Hepatic stellate cell (primary cell): Measurements from ENCODE around the gene PERCC1.
A peak's percentile ranks its signal among the peaks of the same experiment; 100 is the strongest.

Experiments used
- DNase-seq: peaks from one replicate; pipeline ENCODE4 v3.0.0; 2011; ENCODE audit warnings: low spot score

PERCC1 gene

DNA sequence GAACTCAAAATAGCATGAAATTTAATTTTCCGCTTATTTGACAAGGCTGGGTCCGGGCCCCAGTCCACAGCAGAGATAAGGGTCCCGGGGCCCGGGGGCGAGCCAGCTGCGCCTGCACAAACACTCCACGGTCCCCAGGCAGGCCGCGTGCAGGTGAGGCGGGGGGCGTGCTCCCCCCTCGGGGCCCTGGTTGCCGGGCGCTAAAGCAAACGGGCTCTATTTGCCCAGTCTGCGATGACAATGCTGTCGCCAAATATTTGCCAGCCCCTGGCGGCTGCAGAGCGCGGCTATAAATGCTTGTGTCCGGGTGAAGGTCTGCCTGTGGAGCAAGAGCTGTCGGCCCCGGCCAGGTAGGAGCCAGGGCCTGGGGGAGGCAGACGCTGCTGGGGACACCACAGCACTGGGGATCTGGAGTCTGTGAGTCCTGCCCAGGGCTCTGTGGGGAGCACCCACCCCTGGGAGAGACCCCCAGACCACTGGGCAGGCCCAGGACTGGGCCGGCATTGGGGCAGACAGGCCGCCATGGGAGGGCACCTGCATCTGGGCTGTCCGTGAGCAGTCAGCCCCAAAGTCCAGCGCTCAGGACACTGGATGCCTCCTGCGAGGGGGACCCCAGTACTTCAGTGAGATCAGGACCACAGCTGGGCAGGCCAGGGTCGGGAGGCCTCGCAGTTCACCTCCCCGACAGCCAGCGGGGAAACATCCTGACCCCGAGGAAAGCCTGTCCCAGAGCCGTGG is at the start of gene PERCC1:
Gene PERCC1 (plus strand): TSS at position 320 of the 738 bp plus-strand sequence. CDS start 1,516 bp downstream, outside the sequence.
- DNase-seq, result no peak

DNA sequence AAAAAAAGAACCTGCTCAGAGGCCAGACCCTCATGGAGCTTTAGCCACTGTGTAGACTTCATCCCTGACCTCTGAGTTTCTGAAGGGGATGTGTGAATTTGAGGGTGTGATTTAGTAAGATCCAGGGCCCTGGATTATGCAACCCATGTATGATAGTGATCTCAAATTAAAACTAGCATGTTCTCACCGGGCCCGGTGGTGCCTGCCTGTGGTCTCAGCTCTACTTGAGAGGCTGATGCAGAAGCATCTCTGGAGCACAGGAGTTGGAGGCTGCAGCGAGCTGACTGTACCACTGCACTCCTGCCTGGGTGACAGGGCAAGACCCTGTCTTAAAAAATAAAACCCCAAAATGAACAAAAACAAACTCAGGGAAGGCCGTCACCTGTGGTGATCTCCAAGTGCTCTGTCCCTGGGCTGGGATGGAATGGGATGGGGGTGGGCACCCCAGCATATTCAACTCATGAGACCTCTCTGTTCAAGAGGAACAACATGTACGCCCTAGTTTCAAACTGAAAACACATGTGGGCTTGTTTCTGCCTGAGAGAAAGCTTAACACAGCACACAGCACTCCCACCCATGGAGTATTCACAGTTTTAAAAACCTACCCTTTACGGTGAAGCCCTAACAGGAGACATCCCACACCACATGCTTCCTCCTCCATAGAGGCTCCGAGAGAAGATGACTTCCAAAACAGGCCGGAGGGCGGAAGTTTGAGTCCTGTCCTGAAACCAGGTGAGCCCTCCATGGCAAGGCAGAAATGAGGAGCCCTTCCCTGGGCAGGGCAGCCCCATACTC is 49.1 kb upstream of the PERCC1 start:
- no peak for DNase-seq

DNA sequence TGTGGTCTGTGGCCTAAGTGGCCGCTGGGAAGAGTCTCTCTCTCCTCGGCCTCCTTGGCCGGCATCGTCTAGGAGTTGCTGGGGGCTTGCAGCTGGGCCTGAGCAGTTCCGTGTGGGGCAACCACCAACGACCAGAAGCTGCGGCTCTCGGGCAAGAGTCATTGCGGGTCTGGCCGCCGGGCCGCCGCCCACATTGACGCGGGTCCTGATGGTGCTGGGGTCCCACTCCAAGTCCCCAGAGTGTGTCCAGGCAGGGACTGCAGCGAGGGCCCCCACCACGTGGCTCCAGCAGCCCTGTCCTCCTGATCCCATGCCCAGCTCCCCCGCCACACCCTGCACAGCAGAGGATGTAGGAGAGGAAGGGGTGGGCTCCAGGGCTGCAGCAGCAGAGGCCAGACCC is 47.3 kb upstream of the PERCC1 start:
- DNase-seq, result no peak

DNA sequence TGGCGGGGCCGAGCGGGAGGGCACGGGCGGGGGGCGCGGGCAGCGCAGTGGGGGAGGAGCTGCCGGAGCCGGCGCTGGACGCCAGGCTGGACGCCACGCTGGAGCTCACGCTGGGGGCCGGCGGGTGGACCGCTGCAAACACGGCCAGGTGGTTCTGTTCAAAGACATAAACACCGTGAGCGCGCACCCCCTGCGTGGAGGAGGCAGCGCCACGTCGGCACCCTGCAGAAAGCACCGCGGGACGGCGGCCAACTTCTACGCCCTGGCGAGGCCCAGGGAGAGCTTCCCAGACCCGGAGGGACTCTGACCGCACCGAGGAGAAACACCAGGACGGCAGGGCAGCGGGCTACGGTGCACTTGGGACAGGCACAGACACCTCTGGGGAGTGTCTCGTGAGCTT is 45.6 kb upstream of the PERCC1 start:
- no peak for DNase-seq

- no peak for DNase-seq
Observed at GRCh38 chr16:1387331-1387730, 43.5 kb upstream of the PERCC1 start.

- DNase-seq, result no peak
Observed at GRCh38 chr16:1389762-1390161, 41.1 kb upstream of the PERCC1 start.

- no peak for DNase-seq
Observed at GRCh38 chr16:1390239-1390779, 40.6 kb upstream of the PERCC1 start.

GRCh38 chr16:1392826-1393225 is 38.1 kb upstream of the PERCC1 start:
- DNase-seq, result no peak

GRCh38 chr16:1393613-1394176 is 37.2 kb upstream of the PERCC1 start:
- DNase-seq, result no peak

- DNase-seq, result no peak
Observed at GRCh38 chr16:1394367-1394951, 36.4 kb upstream of the PERCC1 start.

- no peak for DNase-seq
Observed at GRCh38 chr16:1395444-1396031, 35.3 kb upstream of the PERCC1 start.

GRCh38 chr16:1397779-1398178 is 33.1 kb upstream of the PERCC1 start:
- no peak for DNase-seq

DNA sequence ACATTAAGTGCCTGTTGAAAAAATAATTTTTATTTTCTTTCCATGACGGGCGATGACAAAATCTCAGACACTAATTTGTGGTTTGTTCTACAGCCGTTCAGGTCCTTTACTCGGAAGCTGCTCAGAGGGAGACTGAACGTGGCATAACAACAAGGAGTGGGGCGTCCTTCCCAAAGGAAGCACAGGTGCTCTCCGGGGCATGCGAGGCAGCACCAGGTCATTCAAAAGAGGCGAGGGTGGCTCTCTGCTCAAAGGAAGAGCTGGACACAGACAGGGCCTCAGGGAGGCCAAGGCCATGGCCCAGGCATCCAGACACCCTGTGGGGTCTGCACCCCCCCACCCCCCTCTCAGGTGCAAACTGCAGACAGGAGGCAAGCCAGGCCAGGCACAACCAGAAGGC is 32.5 kb upstream of the PERCC1 start:
- DNase-seq, result no peak

DNA sequence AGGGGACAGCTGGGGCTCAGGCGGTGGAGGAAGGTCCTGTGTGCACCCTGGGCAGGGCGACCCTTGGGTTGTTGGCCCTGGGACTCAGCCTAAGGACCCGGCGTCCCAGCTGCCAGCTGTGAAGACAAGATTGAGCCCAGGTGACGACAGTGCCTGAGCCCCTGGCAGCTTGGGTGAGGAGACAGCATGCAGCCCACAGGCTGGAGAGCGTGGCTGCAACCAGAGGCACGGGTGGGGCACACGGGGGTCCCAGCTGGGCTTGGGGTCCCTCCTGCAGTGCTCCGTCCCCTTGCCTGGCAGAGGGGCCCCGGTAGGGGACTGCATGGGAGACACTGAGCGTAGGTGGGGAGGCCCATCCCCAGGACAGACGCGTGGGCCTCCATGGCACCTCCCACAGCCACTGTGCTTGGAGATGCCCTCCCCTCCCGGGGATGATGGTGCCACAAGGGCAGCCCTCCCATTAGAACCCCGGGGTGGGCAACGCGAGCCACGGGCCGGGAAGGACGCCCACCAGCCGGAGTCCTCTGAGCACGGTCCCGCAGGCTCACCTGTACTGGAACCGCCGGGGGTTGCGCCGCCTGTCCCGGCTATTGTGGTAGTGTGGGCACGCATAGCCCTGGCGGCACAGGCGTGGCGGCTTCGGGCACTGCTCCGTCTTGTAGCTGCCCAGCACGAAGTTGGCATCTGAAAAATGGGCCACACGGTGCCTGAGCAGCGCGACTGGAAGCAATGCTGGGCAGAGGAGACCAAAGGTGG is 31.9 kb upstream of the PERCC1 start:
- DNase-seq, result no peak

DNA sequence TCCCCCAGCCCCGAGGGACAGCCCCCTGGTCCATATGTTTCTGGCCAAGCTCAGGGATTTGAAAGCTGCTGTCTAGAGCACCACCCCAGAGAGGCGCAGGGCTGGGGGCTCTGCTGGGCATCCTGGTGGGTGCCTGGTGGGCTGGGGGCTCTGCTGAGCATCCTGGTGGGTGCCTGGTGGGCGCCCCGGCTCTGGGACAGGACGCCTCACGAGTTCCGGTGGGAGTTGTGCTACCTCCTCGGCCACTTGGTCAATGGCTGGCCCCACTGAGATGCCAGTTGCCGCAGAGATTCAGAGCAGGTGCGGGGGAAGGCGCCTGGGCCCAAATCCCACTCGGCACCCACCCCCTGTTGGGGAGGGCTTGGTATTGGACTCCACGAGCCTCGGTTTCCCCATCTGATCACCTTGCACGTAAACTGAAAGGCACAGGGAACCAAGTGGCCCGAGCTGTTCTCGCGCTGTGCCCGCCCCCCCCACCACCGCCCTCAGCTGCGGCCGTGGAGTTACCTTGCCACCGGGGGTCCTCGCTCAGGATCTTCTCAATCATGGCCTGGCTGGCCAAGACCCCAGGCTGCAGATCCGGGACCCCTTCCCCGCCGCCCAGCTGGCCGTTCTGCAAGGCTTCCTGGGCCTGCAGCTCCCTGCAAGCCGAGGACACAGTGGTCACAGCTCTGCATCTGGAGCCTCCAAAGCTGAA is 29.7 kb upstream of the PERCC1 start:
- DNase-seq, result no peak

- DNase-seq, result no peak
Observed at GRCh38 chr16:1401758-1402154, 29.1 kb upstream of the PERCC1 start.

GRCh38 chr16:1403036-1403435 is 27.8 kb upstream of the PERCC1 start:
- DNase-seq, result no peak

- no peak for DNase-seq
Observed at GRCh38 chr16:1403733-1404132, 27.1 kb upstream of the PERCC1 start.

GRCh38 chr16:1407753-1408152 is 23.1 kb upstream of the PERCC1 start:
- no peak for DNase-seq

- DNase-seq, result peak; percentile 98
Observed at GRCh38 chr16:1408171-1408837, 22.6 kb upstream of the PERCC1 start.
